Progenitor cell of endocrine pancreas (in vitro differentiated cells): ENCODE results near the gene AKAP8. TPM values are rescaled to one million over a fixed set of nuclear protein-coding genes. Genes with fewer than 3 reads are reported as not detected.
A peak's percentile ranks its signal among the peaks of the same experiment; 100 is the strongest.

Source experiments
- DNase-seq: peaks from one replicate; pipeline ENCODE4 v3.0.0; 2021; ENCODE audit warnings: low spot score; ENCODE audit not compliant: unreplicated experiment
- H3K27ac Mint-ChIP-seq: 2 replicates; pipeline ENCODE4 v1.8.0; 2021; ENCODE audit warnings: mild to moderate bottlenecking, moderate library complexity, mixed read lengths
- H3K27me3 Mint-ChIP-seq: 2 replicates; pipeline ENCODE4 v1.8.0; 2021; ENCODE audit warnings: mixed read lengths
- H3K36me3 Mint-ChIP-seq: 2 replicates; pipeline ENCODE4 v1.8.0; 2022; ENCODE audit warnings: mixed read lengths; ENCODE audit not compliant: insufficient read depth
- H3K4me1 Mint-ChIP-seq: 2 replicates; pipeline ENCODE4 v1.8.0; 2021; ENCODE audit warnings: low read depth, mixed read lengths
- H3K4me3 Mint-ChIP-seq: 2 replicates; pipeline ENCODE4 v1.8.0; 2021; ENCODE audit warnings: low read depth, mild to moderate bottlenecking, moderate library complexity, mixed read lengths
- H3K9me3 Mint-ChIP-seq: 2 replicates; pipeline ENCODE4 v1.8.0; 2021; ENCODE audit warnings: low read depth, mixed read lengths
- total RNA-seq: library from RNA; stranded (reverse); gene quantifications from 2 replicates; pipeline ENCODE4 v1.2.1, GENCODE V29; 2021
- TF ChIP-seq, protein P1 (sequence below): fragments of 200-600 bp; sonication (generic); IDR thresholded peaks from one replicate; pipeline ENCODE4 v1.5.0; 2021; ENCODE audit warnings: antibody characterized with exemption, mild to moderate bottlenecking; ENCODE audit not compliant: unreplicated experiment

The AKAP8 gene
- total RNA-seq, 1 donor from 2014 or later = 44.0 TPM

DNA sequence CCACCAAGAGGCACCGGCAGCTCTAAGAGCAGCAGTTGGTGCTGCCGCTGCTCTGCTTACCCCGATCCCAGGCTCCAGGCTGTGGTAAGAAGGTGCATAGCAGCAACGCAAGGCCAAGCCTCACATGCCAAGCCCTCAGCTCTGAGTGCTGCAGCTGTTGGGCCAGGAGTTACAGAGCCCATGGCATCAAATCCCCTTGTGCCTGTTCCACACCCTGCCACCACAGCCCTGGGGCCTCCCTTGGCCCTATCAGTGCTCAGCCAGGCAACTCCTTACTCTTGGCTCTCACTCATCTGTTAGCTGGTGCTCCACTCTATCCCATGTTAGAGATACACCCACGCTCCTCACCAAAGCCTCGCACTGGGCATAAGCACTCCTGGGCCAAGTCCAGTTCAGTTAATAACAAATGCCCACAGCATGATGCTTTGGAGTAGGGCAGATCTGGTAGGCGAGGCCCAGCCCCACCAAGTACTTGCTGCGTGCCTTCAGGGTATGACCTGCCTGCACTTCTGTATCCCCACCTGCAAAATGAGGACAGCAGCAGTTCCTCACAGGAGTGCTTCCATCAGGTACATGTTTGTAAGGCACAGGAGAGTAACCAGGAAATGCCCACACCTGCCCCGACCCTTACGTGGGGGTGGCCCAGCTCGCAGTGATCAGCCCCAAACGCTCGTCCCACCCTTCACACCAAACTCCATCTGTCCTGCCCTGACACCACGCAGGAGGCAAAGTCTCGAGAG lies 23.0 kb upstream of the AKAP8 start:
- H3K9me3 Mint-ChIP-seq = no peaks in the 10 kb centered on the region
- TF ChIP-seq, protein P1, sequence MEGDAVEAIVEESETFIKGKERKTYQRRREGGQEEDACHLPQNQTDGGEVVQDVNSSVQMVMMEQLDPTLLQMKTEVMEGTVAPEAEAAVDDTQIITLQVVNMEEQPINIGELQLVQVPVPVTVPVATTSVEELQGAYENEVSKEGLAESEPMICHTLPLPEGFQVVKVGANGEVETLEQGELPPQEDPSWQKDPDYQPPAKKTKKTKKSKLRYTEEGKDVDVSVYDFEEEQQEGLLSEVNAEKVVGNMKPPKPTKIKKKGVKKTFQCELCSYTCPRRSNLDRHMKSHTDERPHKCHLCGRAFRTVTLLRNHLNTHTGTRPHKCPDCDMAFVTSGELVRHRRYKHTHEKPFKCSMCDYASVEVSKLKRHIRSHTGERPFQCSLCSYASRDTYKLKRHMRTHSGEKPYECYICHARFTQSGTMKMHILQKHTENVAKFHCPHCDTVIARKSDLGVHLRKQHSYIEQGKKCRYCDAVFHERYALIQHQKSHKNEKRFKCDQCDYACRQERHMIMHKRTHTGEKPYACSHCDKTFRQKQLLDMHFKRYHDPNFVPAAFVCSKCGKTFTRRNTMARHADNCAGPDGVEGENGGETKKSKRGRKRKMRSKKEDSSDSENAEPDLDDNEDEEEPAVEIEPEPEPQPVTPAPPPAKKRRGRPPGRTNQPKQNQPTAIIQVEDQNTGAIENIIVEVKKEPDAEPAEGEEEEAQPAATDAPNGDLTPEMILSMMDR = no peak
- H3K27me3 Mint-ChIP-seq = no peaks in the 10 kb centered on the region
- H3K36me3 Mint-ChIP-seq = peaks cover 7% of the 10 kb centered on the region
- no peak overlapping the region for H3K27ac Mint-ChIP-seq
- DNase-seq = no peak
- peaks cover 2% of the 10 kb centered on the region for H3K4me1 Mint-ChIP-seq
- no peak overlapping the region for H3K4me3 Mint-ChIP-seq

DNA sequence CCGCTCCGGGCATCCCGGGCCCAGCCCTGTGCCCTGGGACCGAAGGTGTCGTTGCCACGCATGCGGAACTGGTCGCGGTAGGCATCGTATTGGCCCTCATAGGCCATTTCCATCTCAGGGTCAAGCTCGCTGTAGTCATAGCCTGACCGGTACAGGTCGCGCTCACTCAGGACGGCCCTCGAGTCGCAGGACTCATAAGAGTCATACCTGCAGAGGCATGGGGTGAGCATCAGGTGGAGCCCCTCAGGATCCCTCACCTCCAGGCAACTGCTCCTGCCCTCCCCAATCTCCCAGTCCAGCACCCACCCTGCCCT lies 21.8 kb upstream of the AKAP8 start:
- H3K36me3 Mint-ChIP-seq = peaks cover 17% of the 10 kb centered on the region
- H3K4me1 Mint-ChIP-seq = peaks cover 2% of the 10 kb centered on the region
- no peaks in the 10 kb centered on the region for H3K27me3 Mint-ChIP-seq
- TF ChIP-seq, protein P1 = no peak
- DNase-seq = no peak
- no peaks in the 10 kb centered on the region for H3K9me3 Mint-ChIP-seq
- H3K4me3 Mint-ChIP-seq = no peak overlapping the region
- H3K27ac Mint-ChIP-seq = no peak overlapping the region

DNA sequence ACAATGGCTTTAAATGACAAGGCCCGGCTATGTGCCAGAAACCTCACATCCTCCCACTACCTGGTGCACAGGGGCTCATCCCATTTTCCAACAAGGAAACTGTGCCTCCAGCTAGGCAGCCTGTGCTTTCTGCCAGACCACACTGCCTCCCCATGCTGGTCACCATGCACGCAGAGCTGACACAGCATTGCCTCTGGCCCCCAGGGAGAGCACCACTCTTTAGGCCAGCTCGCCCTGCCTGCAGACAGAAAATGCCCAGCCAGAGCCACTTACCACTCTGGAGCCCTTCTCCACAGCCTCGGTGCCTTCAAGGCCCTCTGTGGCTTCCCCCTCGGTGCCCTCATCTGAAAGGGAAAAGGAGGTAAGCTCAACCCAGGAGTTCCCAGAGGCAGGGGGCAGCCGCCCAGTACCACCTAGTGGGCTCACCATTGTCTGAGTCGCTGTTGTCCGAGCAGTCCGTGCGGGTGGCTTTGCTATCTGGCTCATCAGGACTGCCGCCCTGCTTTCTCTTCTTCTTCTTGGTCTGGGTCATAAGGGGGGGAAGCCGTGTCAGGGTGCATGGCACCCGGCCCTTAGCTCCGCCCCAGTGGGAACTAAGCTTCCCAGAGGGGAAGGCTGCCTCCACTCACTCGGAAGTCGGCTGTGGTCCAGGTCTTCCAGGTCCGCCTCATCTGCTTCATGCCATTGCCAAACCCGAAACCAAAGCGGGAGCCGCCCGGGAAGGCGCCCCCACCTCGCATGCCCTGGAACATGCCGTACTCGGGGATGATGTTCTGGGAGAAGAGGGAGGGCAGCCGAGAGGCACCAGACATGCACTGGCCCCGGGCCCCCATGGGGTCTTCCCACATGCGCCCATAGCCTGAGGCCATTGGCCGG lies 21.2 kb upstream of the AKAP8 start:
- H3K4me1 Mint-ChIP-seq = no peaks in the 10 kb centered on the region
- peak overlapping the region; percentile 73 for H3K27ac Mint-ChIP-seq
- TF ChIP-seq, protein P1 = no peak
- H3K27me3 Mint-ChIP-seq = no peaks in the 10 kb centered on the region
- H3K9me3 Mint-ChIP-seq = no peaks in the 10 kb centered on the region
- no peak for DNase-seq
- H3K36me3 Mint-ChIP-seq = peaks cover 21% of the 10 kb centered on the region
- H3K4me3 Mint-ChIP-seq = no peak overlapping the region

DNA sequence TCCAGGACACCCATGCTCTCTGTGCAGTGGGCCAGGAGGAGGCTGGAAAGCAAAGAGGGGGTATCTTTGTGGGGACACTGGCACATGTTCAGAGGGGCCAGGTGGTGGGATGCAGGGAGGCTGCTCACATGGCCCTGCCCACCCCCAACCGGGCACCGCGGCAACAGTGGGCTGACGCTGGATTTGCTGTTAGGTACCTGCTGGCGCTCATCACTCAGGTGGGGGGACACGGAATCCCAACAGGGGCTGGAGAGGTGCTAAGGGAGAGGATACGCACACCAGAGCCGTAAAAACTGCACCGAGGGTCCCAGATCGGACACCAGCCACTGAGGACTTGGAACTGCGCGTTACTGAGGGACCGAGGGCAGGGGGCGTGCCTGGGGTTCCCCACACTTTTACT lies 20.0 kb upstream of the AKAP8 start:
- no peaks in the 10 kb centered on the region for H3K9me3 Mint-ChIP-seq
- no peak overlapping the region for H3K27ac Mint-ChIP-seq
- H3K4me3 Mint-ChIP-seq = no peak overlapping the region
- H3K36me3 Mint-ChIP-seq = peaks cover 21% of the 10 kb centered on the region
- no peak for DNase-seq
- TF ChIP-seq, protein P1 = no peak
- H3K4me1 Mint-ChIP-seq = no peaks in the 10 kb centered on the region
- H3K27me3 Mint-ChIP-seq = no peaks in the 10 kb centered on the region

DNA sequence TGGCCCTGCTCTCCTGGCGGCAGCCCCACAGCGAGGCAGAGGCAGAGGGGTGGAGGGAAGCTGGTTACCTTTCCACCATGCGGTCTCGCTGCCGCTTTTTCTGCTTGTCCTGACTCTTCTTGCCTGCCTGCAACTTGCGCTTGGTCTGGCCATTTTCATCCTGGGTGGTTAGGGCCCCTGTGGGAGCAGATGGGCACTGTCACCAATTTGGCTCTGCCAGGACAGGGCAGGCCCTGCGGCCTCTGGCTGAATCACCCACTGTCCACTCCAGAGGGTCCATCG lies 19.6 kb upstream of the AKAP8 start:
- peaks cover 22% of the 10 kb centered on the region for H3K36me3 Mint-ChIP-seq
- DNase-seq = no peak
- no peaks in the 10 kb centered on the region for H3K27me3 Mint-ChIP-seq
- no peak overlapping the region for H3K4me3 Mint-ChIP-seq
- H3K9me3 Mint-ChIP-seq = no peaks in the 10 kb centered on the region
- TF ChIP-seq, protein P1 = no peak
- no peaks in the 10 kb centered on the region for H3K4me1 Mint-ChIP-seq
- no peak overlapping the region for H3K27ac Mint-ChIP-seq
